Measurements from ENCODE around the gene RANBP1. TPM values are rescaled to one million over a fixed set of nuclear protein-coding genes. Genes with fewer than 3 reads are reported as not detected.

The RANBP1 gene
- total and polyA plus RNA-seq, 9 of the 15 experiments (the other 6 are each of a cell fraction or from before 2014, with no cell fraction given) = 162 to 2,891 (median 1,289) TPM

DNA sequence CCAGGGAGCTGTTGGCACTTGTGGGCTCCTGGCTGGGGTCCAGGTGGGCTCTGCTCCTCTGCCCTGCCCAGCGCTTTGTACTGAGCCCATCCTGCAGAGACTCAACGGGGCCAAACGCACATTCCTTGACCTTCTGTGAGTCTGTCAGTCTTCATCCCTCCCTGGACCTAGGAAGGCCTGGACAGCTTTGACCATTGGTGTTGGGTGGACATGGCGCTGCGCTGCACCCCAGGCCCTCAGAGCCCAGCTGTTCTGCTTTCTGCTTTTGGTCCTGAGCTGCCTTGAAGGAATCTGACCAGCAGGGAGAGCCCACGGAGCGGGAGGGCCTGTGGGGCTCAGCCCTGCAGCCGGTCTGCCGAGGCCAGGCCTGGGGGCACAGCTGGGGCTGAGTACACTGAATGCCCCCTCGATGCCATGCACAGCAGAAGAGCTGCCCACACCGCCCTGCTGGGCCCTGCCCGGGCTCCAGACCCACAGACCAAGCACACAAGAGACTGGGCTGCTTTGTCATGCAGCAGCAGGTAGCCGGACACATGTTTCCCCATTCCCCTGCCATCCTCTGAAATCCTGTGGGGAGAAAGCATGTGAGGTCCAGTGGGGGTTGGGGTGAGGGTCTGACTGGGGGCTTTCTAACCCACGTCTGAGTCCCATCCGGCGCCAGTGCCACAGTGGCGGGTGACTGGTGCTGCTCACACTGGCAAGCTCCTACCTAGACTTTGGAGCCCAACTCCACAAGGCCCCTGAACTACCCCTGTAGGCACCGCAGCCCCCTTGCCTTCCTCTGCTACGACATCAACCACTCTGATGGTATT, 59.1 kb downstream of the RANBP1 start (continued):
- TF ChIP-seq, protein P1, sequence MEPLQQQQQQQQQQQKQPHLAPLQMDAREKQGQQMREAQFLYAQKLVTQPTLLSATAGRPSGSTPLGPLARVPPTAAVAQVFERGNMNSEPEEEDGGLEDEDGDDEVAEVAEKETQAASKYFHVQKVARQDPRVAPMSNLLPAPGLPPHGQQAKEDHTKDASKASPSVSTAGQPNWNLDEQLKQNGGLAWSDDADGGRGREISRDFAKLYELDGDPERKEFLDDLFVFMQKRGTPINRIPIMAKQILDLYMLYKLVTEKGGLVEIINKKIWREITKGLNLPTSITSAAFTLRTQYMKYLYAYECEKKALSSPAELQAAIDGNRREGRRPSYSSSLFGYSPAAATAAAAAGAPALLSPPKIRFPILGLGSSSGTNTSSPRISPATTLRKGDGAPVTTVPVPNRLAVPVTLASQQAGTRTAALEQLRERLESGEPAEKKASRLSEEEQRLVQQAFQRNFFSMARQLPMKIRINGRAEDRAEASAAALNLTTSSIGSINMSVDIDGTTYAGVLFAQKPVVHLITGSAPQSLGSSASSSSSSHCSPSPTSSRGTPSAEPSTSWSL (CRISPR knock-in tag; IDR thresholded peaks at IDR 0.05; ENCODE audit: borderline replicate concordance) = no peak
- no peak for TF ChIP-seq HEY1 (CRISPR knock-in tag; IDR thresholded peaks at IDR 0.05; ENCODE audit: borderline replicate concordance)
- TF ChIP-seq CREBBP (IDR thresholded peaks at IDR 0.05; ENCODE audit: low read depth, low read length) = no peak
- no peak for TF ChIP-seq FOS (IDR thresholded peaks at IDR 0.05; ENCODE audit: extremely low read depth, insufficient read length)
- TF ChIP-seq ZEB2 (IDR thresholded peaks at IDR 0.05) = no peak
- TF ChIP-seq SIN3A (IDR thresholded peaks at IDR 0.05; ENCODE audit: borderline replicate concordance in 2 of 2, control insufficient read depth in 1 of 2, low read depth in 2 of 2, low read length in 2 of 2) = no peak
- TF ChIP-seq, protein P2, sequence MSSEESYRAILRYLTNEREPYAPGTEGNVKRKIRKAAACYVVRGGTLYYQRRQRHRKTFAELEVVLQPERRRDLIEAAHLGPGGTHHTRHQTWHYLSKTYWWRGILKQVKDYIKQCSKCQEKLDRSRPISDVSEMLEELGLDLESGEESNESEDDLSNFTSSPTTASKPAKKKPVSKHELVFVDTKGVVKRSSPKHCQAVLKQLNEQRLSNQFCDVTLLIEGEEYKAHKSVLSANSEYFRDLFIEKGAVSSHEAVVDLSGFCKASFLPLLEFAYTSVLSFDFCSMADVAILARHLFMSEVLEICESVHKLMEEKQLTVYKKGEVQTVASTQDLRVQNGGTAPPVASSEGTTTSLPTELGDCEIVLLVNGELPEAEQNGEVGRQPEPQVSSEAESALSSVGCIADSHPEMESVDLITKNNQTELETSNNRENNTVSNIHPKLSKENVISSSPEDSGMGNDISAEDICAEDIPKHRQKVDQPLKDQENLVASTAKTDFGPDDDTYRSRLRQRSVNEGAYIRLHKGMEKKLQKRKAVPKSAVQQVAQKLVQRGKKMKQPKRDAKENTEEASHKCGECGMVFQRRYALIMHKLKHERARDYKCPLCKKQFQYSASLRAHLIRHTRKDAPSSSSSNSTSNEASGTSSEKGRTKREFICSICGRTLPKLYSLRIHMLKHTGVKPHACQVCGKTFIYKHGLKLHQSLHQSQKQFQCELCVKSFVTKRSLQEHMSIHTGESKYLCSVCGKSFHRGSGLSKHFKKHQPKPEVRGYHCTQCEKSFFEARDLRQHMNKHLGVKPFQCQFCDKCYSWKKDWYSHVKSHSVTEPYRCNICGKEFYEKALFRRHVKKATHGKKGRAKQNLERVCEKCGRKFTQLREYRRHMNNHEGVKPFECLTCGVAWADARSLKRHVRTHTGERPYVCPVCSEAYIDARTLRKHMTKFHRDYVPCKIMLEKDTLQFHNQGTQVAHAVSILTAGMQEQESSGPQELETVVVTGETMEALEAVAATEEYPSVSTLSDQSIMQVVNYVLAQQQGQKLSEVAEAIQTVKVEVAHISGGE (CRISPR knock-in tag; IDR thresholded peaks at IDR 0.05) = no peak
- TF ChIP-seq, protein P3, sequence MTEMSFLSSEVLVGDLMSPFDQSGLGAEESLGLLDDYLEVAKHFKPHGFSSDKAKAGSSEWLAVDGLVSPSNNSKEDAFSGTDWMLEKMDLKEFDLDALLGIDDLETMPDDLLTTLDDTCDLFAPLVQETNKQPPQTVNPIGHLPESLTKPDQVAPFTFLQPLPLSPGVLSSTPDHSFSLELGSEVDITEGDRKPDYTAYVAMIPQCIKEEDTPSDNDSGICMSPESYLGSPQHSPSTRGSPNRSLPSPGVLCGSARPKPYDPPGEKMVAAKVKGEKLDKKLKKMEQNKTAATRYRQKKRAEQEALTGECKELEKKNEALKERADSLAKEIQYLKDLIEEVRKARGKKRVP (CRISPR knock-in tag; IDR thresholded peaks at IDR 0.05) = no peak
- TF ChIP-seq FOXJ2 (tag; IDR thresholded peaks at IDR 0.05) = no peak
- no peak for TF ChIP-seq CHD4 (IDR thresholded peaks at IDR 0.05; ENCODE audit: insufficient read depth, insufficient replicate concordance, low read depth, low read length, poor library complexity, severe bottlenecking)
- TF ChIP-seq POLR3G (IDR thresholded peaks at IDR 0.05; ENCODE audit: extremely low read depth, insufficient read length, insufficient replicate concordance) = no peak
- TF ChIP-seq, protein P4, sequence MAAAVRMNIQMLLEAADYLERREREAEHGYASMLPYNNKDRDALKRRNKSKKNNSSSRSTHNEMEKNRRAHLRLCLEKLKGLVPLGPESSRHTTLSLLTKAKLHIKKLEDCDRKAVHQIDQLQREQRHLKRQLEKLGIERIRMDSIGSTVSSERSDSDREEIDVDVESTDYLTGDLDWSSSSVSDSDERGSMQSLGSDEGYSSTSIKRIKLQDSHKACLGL (CRISPR knock-in tag; IDR thresholded peaks at IDR 0.05; ENCODE audit: borderline replicate concordance, poor library complexity, severe bottlenecking) = no peak
- no peak for TF ChIP-seq ZNF239 (CRISPR knock-in tag; IDR thresholded peaks at IDR 0.05)
- no peak for TF ChIP-seq NR2F6 (CRISPR knock-in tag; IDR thresholded peaks at IDR 0.05)
- 0 out of 2 replicates have a peak, but pooled peaks have one; percentile 17 for TF ChIP-seq CBFB (CRISPR knock-in tag; IDR thresholded peaks at IDR 0.05)
- TF ChIP-seq GABPB1 (CRISPR knock-in tag; IDR thresholded peaks at IDR 0.05) = no peak
- peak; percentile 14 for TF ChIP-seq HMGN3 (IDR thresholded peaks at IDR 0.05; ENCODE audit: borderline replicate concordance, extremely low read depth, insufficient read length, low read depth, low read length)
- TF ChIP-seq NFE2 (IDR thresholded peaks at IDR 0.05; ENCODE audit: low read depth) = no peak
- TF ChIP-seq ZNF184 (CRISPR knock-in tag; IDR thresholded peaks at IDR 0.05) = no peak
- no peak for TF ChIP-seq NR2C1 (IDR thresholded peaks at IDR 0.05)
- TF ChIP-seq NR2C1 (tag; IDR thresholded peaks at IDR 0.05) = no peak

Data from K562 (cell line).